Glutamatergic neuron (in vitro differentiated cells): Measurements from ENCODE around the gene CLTCL1. TPM values are rescaled to one million over a fixed set of nuclear protein-coding genes. Genes with fewer than 3 reads are reported as not detected.
"Not testable (repeated sequence)": the region's sequence is repeated elsewhere in the genome, so short reads cannot be mapped to it uniquely, and the experiment has no call there.

Source experiments
- DNase-seq: peaks from one replicate; pipeline ENCODE4 v3.0.0; 2022
- H3K27ac Mint-ChIP-seq: one replicate; pipeline ENCODE4 v1.8.0; 2020; ENCODE audit warnings: mild to moderate bottlenecking, mixed read lengths, inconsistent platforms; ENCODE audit not compliant: unreplicated experiment
- H3K27me3 Mint-ChIP-seq: one replicate; pipeline ENCODE4 v1.8.0; 2020; ENCODE audit warnings: mild to moderate bottlenecking, moderate library complexity, mixed read lengths, inconsistent platforms; ENCODE audit not compliant: unreplicated experiment
- H3K36me3 Mint-ChIP-seq: one replicate; pipeline ENCODE4 v1.8.0; 2020; ENCODE audit warnings: mild to moderate bottlenecking, mixed read lengths, inconsistent platforms; ENCODE audit not compliant: unreplicated experiment
- H3K4me1 Mint-ChIP-seq: one replicate; pipeline ENCODE4 v1.8.0; 2020; ENCODE audit warnings: mild to moderate bottlenecking, low read depth, mixed read lengths, inconsistent platforms; ENCODE audit not compliant: unreplicated experiment
- H3K4me3 Mint-ChIP-seq: one replicate; pipeline ENCODE4 v1.8.0; 2020; ENCODE audit warnings: mild to moderate bottlenecking, mixed read lengths, inconsistent platforms; ENCODE audit not compliant: unreplicated experiment
- H3K9me3 Mint-ChIP-seq: one replicate; pipeline ENCODE4 v1.8.0; 2020; ENCODE audit warnings: mild to moderate bottlenecking, moderate library complexity, mixed read lengths, inconsistent platforms; ENCODE audit not compliant: unreplicated experiment
- CTCF ChIP-seq: fragments of 200-600 bp; sonication (generic); IDR thresholded peaks from one replicate; pipeline ENCODE4 v1.5.0; 2021; ENCODE audit not compliant: partially characterized antibody, unreplicated experiment
- total RNA-seq: library from RNA; stranded (reverse); fragmentation: NEBNext Ultra II Directional; extraction: Animal tissue kit (Norgen Biotek cat#: 25700); gene quantifications from one replicate; pipeline ENCODE4 v1.2.1, GENCODE V29; 2021; ENCODE audit not compliant: unreplicated experiment

The CLTCL1 gene
- total RNA-seq, 1 donor from 2014 or later: 11.8 TPM

GRCh38 chr22:19265779-19266178 is 25.7 kb downstream of the CLTCL1 start:
- no peaks in the 10 kb centered on the region for H3K4me1 Mint-ChIP-seq
- peaks cover 19% of the 10 kb centered on the region for H3K36me3 Mint-ChIP-seq
- no peak for TF ChIP-seq CTCF
- no peak overlapping the region for H3K27ac Mint-ChIP-seq
- peaks cover 2% of the 10 kb centered on the region for H3K9me3 Mint-ChIP-seq
- H3K27me3 Mint-ChIP-seq: peaks cover 2% of the 10 kb centered on the region
- no peak overlapping the region for H3K4me3 Mint-ChIP-seq
- DNase-seq: no peak

GRCh38 chr22:19260804-19261203 is 30.7 kb downstream of the CLTCL1 start:
- no peak overlapping the region for H3K27ac Mint-ChIP-seq
- H3K4me1 Mint-ChIP-seq: no peaks in the 10 kb centered on the region
- peaks cover 2% of the 10 kb centered on the region for H3K9me3 Mint-ChIP-seq
- no peak overlapping the region for H3K4me3 Mint-ChIP-seq
- peaks cover 19% of the 10 kb centered on the region for H3K36me3 Mint-ChIP-seq
- no peaks in the 10 kb centered on the region for H3K27me3 Mint-ChIP-seq
- TF ChIP-seq CTCF: no peak
- no peak for DNase-seq

DNA sequence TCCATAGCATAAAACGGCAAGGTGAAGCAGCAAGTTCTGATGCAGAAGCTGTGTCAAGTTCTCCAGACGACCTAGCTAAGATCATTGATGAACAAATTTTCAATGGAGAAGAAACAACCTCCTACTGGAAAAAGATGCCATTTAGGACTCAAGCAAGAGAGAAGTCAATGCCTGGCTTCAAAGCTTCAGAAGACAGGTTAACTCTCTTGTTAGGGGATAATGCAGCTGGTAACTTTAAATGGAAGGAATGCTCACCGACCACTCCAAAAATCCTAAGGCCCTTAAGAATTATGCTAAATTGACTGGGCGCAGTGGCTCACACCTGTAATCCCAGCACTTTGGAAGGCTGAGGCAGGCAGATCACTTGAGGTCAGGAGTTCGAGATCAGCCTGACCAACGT is 31.3 kb downstream of the CLTCL1 start:
- Mint-ChIP-seq H3K9me3 (peaks cover 2% of the 10 kb centered on the region), H3K36me3 (peaks cover 19% of the 10 kb centered on the region), H3K27ac (no peak overlapping the region), H3K4me3 (no peak overlapping the region), H3K27me3 (no peaks in the 10 kb centered on the region), H3K4me1 (no peaks in the 10 kb centered on the region)
- no peak for TF ChIP-seq CTCF
- no peak for DNase-seq

- not testable (repeated sequence) for H3K27ac Mint-ChIP-seq, H3K4me1 Mint-ChIP-seq, H3K4me3 Mint-ChIP-seq, H3K9me3 Mint-ChIP-seq, H3K27me3 Mint-ChIP-seq, DNase-seq
- H3K36me3 Mint-ChIP-seq: peaks cover 19% of the 10 kb centered on the region
Observed at GRCh38 chr22:19258968-19259288, 32.6 kb downstream of the CLTCL1 start.

DNA sequence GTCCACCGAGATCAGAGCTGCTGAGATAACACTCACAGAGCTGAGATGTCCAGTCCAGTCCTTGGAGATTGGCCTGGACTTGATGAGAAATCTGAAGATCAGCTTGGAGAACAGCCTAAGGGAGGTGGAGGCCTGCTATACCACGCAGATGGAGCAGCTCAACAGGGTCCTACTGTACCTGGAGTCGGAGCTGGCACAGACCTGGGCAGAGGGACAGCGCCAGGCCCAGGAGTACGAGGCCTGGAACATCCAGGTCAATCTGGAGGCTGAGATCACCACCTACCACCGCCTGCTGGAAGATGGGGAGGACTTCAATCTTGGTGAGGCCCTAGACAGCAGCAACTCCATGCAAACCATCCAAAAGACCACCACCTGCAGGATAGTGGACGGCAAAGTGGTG is 33.1 kb downstream of the CLTCL1 start:
- Mint-ChIP-seq H3K9me3 (peaks cover 2% of the 10 kb centered on the region), H3K27ac (no peak overlapping the region), H3K4me1 (no peaks in the 10 kb centered on the region), H3K36me3 (peaks cover 19% of the 10 kb centered on the region), H3K27me3 (no peaks in the 10 kb centered on the region), H3K4me3 (no peak overlapping the region)
- no peak for TF ChIP-seq CTCF
- no peak for DNase-seq

GRCh38 chr22:19256362-19256761 is 35.2 kb downstream of the CLTCL1 start:
- peaks cover 16% of the 10 kb centered on the region for H3K36me3 Mint-ChIP-seq
- not testable (repeated sequence) for H3K27ac Mint-ChIP-seq, H3K4me1 Mint-ChIP-seq, H3K9me3 Mint-ChIP-seq, DNase-seq, H3K4me3 Mint-ChIP-seq, H3K27me3 Mint-ChIP-seq
